NCI-H2196 (cell line): ENCODE data around the gene BNIP5.

Experiments
- DNase-seq: peaks from one replicate; lab custom pipeline; 2025; ENCODE audit not compliant: unreplicated experiment; lab: John Stamatoyannopoulos, UW

The BNIP5 gene

GRCh38 chr6:36297511-36297910 lies 39.2 kb downstream of the BNIP5 start:
- DNase-seq, result no peak

GRCh38 chr6:36297051-36297450 lies 39.6 kb downstream of the BNIP5 start:
- DNase-seq, result no peak

GRCh38 chr6:36296240-36296639 lies 40.4 kb downstream of the BNIP5 start:
- no peak for DNase-seq

- no peak for DNase-seq
Measured at GRCh38 chr6:36292170-36292569, 44.5 kb downstream of the BNIP5 start.

- DNase-seq, result no peak
Measured at GRCh38 chr6:36290668-36291620, 45.7 kb downstream of the BNIP5 start.

GRCh38 chr6:36289281-36289878 lies 47.3 kb downstream of the BNIP5 start:
- DNase-seq, result peak; percentile 61

- no peak for DNase-seq
Measured at GRCh38 chr6:36286858-36287257, 49.8 kb downstream of the BNIP5 start.

- DNase-seq, result no peak
Measured at GRCh38 chr6:36285797-36286196, 50.9 kb downstream of the BNIP5 start.

GRCh38 chr6:36285187-36285671 lies 51.5 kb downstream of the BNIP5 start:
- no peak for DNase-seq

- no peak for DNase-seq
Measured at GRCh38 chr6:36284359-36284758, 52.3 kb downstream of the BNIP5 start.

- no peak for DNase-seq
Measured at GRCh38 chr6:36283608-36284007, 53.1 kb downstream of the BNIP5 start.

- DNase-seq, result no peak
Measured at GRCh38 chr6:36280983-36281382, 55.7 kb downstream of the BNIP5 start.

GRCh38 chr6:36280467-36280866 lies 56.2 kb downstream of the BNIP5 start:
- DNase-seq, result no peak

GRCh38 chr6:36277946-36278470 lies 58.7 kb downstream of the BNIP5 start:
- DNase-seq, result no peak

GRCh38 chr6:36276581-36277536 lies 59.8 kb downstream of the BNIP5 start:
- no peak for DNase-seq

GRCh38 chr6:36273802-36274514 lies 62.7 kb downstream of the BNIP5 start:
- no peak for DNase-seq

GRCh38 chr6:36273067-36273466 lies 63.6 kb downstream of the BNIP5 start:
- no peak for DNase-seq

GRCh38 chr6:36272234-36272633 lies 64.5 kb downstream of the BNIP5 start:
- no peak for DNase-seq

- DNase-seq, result no peak
Measured at GRCh38 chr6:36269834-36270705, 66.6 kb downstream of the BNIP5 start, which contains the start of gene PNPLA1. Gene PNPLA1, plus strand, starts transcription at chr6:36270060. Its CDS starts 400 bp downstream, at chr6:36270460.
